ENCODE data around the gene RABGAP1L.
"Not testable (repeated sequence)": the region's sequence is repeated elsewhere in the genome, so short reads cannot be mapped to it uniquely, and the experiment has no call there.

The RABGAP1L gene

DNA sequence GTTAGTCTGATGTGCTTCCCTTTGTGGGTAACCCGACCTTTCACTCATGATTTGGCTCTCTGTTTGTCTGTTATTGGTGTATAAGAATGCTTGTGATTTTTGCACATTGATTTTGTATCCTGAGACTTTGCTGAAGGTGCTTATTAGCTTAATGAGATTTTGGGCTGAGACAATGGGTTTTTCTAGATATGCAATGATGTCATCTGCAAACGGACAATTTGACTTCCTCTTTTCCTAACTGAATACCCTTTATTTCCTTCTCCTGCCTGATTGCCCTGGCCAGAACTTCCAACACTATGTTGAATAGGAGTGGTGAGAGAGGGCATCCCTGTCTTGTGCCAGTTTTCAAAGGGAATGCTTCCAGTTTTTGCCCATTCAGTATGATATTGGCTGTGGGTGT, 490.3 kb downstream of the RABGAP1L start:
- DNase-seq (ENCODE audit: extremely low read depth in 1 of 2, low read depth in 1 of 2): not testable (repeated sequence)

DNA sequence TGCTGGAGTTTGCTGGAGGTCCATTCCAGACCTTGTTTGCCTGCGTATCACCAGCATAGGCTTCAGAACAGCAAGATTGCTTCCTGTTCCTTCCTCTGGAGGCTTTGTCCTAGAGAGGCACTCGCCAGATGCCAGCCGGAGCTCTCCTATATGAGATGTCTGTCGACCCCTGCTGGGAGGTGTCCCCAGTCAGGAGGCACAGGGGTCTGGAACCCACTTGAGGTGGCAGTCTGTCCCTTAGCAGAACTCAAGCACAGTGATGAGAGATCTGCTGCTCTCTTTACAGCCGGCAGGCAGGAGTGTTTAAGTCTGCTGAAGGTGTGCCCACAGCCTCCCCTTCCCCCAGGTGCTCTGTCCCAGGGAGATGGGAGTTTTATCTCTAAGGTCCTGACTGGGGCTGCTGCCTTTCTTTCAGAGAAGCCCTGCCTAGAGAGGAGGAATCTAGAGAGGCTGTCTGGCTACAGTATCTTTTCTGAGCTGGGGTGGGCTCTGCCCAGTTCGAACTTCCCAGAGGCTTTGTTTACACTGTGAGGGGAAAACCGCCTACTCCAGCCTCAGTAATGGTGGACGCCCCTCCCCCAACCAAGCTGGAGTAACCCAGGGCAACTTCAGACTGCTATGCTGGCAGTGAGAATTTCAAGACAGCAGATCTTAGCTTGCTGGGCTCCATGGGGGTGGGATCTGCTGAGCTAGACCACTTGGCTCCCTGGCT, 493.4 kb downstream of the RABGAP1L start:
- DNase-seq (ENCODE audit: extremely low read depth in 1 of 2, low read depth in 1 of 2): no peak

DNA sequence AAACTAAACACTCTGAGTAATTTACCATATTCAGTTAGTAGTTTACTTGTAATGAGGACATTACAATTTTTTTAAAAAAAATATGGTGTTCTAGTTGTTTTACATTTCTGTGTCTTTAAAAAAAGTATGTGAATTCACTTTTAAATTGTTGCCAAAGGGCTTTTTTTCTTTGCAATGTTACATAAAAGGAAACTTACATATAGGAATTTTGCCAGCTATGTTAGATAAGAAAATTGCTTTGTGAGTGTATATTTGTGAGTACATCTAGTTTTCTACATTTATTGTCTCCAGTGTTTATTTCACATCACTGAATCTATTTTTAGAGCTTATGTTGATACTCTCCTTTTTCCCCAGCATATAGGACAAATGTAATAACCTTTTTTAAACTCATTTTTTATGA, 495.2 kb downstream of the RABGAP1L start:
- no peak for DNase-seq (ENCODE audit: extremely low read depth in 1 of 2, low read depth in 1 of 2)

DNA sequence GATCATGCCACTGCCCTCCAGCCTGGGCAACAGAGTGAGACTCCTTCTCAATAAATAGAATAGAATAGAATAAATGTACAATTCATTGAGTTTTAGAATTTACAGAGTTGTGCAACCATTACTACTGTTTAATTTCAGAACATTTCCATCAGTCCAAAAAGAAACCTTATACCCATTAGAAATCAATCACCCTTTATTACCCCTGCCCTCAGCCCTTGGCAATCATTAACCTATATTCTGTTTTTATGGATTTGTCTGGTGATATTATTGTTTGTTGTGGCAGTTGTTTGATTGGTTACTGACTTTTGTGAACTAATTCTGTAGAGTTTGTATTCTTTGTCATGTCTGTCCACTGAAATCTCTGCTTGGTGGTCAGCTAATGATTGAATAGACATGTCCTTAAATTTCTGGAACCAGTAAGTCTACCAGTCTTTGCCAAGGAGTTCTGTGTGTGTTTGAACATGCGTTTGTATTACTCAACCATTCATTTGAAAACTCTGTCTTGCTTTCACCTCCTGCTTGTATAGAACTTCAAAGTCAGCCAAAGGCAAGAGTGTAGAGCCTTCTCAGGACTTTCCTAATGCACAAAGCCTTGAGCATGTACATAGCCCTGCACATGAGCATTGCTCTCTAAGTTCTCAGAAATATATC, 497.2 kb downstream of the RABGAP1L start:
- no peak for DNase-seq (ENCODE audit: extremely low read depth in 1 of 2, low read depth in 1 of 2)

DNA sequence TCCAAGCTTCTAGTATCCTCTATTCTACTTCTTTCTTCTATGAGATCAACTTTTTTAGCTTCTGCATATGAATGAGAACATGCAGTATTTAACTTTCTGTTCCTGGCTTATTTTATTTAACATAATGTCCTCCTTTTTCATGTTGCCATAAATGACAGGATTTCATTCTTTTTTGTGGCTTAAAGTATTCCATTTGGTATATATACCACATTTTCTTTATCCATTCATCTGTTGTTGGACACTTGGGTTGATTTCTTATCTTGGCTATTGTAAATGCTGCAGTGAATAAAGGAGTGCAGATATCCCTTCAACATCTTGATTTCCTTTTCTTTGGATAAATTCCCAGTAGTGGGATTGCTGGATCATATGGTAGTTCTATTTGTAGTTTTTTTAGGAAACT, 498.1 kb downstream of the RABGAP1L start:
- DNase-seq (ENCODE audit: extremely low read depth in 1 of 2, low read depth in 1 of 2): no peak

DNA sequence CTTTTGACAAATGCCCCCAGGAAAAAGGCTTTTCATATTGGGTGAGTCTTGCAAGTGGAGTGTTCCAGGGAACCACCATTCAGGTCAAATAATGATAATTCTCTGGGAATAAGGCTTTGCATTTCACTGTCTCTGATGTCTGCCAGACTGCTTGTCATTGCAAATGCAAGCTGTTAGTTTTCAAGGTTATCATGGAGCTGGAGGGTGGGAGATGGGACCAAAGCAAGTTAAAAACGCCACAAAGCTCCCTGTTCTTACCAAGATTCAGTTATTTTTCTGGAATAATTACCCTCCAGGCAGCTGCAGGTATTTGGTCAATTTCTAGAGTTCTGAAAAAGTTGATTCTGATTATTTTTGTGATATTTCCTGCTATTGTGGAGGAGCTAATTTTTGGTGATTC, 498.6 kb downstream of the RABGAP1L start:
- no peak for DNase-seq (ENCODE audit: extremely low read depth in 1 of 2, low read depth in 1 of 2)

DNA sequence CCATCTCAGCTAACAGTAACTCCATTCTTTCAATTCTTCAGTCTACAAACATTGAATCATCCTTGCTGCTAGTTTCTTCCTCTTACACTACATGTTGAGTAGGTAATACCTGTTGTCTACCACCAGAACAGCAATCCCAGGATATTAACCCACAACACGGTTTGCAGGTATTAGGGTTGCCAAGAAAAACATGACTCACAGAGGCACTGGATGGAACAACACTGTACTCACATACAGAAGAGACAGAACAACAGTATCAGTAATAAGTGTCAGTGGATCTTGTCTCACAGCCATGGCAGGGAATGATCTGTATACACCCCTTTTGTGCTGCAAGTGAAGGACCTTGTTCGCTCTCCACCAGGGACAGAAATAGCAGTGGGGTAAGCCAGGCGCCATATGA, 500.5 kb downstream of the RABGAP1L start:
- no peak for DNase-seq (ENCODE audit: extremely low read depth in 1 of 2, low read depth in 1 of 2)

DNA sequence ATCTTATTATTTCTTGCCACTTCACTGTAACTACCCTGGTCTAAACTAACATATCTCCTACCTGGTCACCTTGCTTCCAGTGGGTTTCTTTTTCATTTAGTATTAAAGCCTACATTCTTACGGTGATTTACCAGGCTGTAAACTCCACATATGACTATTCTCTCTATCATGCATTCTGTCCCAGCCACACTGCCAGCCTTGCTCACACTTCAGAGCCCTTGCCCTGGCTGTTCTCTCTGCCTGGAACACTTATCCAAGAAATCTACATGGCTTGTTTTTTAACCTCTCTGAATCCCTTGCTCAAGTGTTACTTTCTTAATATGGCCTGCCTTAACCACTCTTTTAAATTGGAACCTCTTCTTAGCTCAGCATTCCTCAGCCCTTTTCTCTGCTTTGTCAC, 501.2 kb downstream of the RABGAP1L start:
- DNase-seq (ENCODE audit: extremely low read depth in 1 of 2, low read depth in 1 of 2): no peak

DNA sequence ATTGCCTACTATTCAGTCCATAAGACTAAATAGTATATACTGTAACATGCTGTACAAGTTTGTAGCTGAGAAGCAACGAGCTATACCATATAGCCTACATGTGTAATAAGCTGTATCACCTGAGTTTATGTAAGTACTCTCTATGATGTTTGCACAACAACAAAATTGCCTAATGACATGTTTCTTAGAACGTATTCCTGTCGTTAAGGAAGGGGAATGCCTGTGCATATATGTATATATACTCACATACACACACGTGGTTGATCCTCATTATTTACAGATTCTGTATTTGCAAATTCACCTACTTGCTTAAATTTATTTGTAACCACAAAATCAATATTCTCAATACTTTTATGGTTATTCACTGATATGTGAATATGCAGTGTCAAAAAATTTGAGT, 504.0 kb downstream of the RABGAP1L start:
- DNase-seq (ENCODE audit: extremely low read depth in 1 of 2, low read depth in 1 of 2): no peak

DNA sequence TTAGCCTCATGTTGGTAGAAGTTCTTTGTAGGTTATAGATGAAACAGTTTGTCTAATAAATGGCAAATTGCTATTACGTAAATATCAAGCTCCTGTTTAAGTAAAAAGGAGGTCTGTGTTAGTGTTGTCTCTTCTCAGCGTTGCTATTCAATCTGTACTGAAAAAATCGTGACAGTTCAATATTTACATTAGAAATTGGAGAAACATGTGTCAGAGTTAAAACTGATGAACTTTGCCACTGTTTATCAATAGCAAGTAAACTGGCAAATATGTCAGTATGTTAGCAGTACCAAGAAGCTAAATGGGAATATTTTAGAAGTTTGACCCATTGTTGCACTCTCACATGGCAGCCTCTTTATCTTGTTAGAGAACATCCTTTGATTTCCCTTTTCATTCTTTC, 506.9 kb downstream of the RABGAP1L start:
- DNase-seq (ENCODE audit: extremely low read depth in 1 of 2, low read depth in 1 of 2): no peak

DNA sequence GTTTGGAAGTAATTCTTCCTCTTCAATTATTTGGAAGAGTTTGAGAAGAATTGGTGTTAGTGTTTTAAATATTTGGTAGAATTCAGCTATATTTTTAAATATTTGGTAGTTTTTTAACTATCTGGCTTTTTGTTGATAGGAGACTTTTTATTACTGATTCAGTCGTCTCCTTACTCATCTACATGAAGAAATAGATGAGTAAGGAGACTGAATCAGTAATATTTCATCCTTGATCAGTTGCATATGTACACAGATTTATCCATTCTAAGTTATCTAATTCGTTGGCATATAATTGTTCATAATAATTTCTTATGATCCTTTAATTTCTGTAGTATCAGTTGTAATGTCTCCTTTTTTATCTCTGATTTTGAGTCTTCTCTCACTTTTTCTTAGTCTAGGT, 512.5 kb downstream of the RABGAP1L start:
- DNase-seq (ENCODE audit: extremely low read depth in 1 of 2, low read depth in 1 of 2): no peak

DNA sequence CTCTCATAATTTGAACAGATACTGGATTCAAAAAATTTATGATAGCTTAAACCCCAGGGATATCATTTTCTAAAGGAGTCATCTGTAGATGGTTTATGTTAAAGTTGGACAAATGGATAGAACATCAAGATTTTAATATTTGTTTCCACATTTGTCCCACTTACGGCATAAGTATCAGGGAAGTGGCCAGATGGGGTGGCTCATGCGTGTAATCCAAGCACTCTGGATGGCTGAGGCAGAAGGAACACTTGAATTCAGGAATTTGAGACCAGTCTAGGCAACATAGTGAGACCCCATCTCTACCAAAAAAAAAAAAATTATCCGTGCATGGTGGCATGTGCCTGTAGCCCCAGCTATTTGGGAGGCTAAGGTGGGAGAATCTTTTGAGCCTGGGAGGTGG, 517.5 kb downstream of the RABGAP1L start:
- DNase-seq (ENCODE audit: extremely low read depth in 1 of 2, low read depth in 1 of 2): no peak

DNA sequence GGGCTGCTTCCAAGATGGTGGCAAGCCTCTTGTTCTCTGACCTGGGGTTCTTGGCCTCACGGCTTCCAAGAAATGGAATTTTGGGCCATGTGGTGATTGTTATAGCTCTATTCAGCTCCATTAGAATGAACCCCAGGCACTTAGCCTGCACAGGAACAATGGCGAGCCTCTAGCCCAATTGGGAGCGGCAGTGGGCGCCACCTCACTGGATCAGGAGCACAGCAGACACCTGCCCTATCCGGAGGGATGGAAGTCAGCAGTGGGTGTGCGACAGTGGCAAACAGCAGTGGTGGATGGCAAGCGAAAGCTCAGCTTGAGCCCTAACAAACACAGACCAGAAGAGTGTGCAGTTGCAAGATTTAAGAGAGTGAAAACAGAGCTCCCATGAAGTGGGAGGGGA, 519.3 kb downstream of the RABGAP1L start:
- no peak for DNase-seq (ENCODE audit: extremely low read depth in 1 of 2, low read depth in 1 of 2)

DNA sequence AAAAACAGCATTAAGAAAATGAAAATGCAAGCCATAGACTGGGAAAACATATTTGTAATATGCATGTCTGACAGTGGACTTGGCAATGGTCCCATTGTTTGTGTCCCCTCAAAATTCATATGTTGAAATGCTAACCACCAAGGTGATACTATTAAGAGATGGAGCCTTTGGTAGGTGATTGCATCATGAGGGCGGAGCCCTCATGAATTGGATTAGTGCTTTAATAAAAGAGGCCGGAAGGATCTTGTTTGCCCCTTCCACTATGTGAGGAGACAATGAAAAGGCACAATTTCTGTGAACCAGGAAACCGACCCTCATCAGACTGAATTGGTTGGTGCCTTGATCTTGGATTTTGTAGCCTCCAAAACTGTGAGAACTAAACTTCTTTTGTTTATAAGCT, 520.8 kb downstream of the RABGAP1L start:
- DNase-seq (ENCODE audit: extremely low read depth in 1 of 2, low read depth in 1 of 2): no peak

DNA sequence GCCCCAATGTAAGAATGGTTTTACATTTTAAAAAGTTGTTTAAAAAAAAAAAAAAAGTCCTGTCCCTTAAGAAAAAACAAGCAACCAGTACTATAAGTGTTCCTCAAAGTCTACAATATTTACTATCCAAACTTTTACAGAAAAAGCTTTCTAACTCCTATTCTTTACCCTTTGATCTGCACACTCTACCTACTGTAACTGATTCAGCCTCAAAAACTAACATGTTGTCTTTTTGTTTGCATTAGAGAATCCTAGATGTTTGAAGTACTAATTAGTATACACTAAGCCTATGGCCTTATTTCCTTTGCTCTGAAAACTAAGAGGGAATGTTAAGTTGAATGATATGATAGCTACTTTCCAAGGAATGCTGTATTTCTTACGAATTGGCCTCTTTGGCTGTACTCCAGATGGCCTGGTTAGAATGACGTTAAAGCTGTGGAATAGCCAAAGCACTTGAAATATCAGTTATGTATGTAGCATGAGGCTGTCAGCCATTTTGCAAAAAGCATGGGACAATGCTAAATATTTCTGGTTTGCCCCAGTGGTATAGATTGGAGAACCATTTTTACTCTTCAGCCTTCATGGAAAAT, 523.2 kb downstream of the RABGAP1L start:
- DNase-seq (ENCODE audit: extremely low read depth in 1 of 2, low read depth in 1 of 2): no peak

DNA sequence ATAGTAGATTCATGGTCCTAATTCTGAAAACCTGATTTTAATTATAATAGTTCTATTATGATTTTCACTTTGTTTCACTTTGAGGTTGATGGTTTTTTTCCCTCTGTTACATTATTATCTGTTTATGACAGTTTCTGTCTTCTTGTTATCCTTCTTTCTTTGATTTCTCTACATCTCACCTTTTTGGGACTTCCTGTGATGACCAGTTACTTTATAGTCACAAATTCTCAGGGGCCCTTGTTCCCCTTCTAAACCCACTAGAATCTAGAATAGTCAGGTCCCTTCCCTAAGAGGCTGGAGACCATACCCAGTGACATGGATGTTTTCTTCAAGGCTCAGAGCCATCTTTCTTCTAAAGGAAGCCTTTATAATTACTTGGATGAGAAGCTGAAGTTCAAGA, 526.9 kb downstream of the RABGAP1L start:
- no peak for DNase-seq (ENCODE audit: extremely low read depth in 1 of 2, low read depth in 1 of 2)

DNA sequence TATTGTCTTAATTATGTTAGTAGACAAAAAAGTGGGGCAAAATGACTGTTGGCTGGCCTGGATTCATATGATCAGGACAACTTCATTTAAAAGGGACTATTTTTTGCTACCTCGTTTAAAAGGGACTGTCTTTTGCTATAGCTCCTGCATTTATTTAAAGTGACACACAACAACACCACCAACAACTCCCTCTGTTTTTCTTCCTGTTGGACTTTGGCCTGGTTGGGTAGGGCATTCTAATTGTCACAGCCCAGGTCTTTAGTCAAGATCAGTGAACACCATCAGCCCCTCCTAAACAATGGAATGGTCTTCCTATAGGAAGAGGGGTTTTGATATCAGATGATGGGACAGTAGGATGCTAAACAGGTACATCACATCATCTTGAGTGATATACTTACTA, 530.2 kb downstream of the RABGAP1L start:
- no peak for DNase-seq (ENCODE audit: extremely low read depth in 1 of 2, low read depth in 1 of 2)

DNA sequence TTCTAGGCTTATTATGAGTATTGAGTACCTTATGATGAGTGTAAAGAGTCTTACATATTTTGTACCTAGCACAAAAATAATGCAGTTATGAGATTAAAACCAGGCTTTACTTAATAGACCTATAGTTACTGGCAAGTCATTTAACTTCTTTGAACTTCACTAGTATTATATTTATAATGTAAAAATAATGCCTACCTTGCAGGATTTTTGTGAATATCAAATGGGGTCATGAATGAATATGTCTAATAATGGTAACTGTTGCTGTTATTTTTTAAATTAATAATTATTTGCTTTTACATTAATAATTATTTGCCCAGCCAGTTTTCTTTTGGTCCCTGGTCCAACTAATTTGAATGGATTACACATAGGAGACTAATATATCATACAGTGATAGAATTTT, 530.9 kb downstream of the RABGAP1L start:
- no peak for DNase-seq (ENCODE audit: extremely low read depth in 1 of 2, low read depth in 1 of 2)

DNA sequence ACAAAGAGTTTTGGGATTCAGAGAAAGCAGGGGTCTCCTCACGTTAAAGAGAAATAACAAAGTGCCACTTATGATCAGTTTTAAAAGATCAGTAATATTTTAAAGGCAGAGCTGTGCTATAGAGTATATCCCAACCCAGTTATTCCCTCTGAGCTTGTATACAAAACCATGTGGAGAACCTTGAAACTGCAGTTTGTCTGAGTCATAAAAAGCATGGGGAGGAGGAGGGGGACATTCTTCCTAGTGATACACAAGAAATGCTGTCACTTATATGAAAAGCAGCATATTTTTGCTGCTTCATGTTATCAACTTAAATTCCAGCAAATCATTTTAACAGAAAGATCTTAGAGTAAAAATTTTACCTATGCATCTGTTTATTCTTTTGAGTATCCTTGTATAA, 533.0 kb downstream of the RABGAP1L start:
- DNase-seq (ENCODE audit: extremely low read depth in 1 of 2, low read depth in 1 of 2): no peak

DNA sequence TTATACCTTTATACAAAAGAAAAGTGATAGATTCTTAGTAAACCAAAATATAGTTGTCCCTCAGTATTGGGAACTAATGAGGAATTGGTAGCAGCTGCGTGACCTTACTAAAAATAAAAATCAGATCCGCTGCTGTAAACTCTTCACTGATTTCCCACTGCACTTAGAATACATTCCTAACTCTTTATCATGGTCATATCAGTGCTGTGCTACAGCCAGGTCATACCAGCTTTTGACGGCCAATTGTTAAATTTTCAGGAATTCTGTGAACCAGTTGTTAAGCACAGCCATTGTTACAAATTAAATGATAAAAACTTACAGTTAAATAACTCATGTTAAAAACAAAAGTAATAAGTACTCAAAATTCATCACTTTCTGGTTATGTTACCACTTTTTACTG, 533.8 kb downstream of the RABGAP1L start:
- no peak for DNase-seq (ENCODE audit: extremely low read depth in 1 of 2, low read depth in 1 of 2)

DNA sequence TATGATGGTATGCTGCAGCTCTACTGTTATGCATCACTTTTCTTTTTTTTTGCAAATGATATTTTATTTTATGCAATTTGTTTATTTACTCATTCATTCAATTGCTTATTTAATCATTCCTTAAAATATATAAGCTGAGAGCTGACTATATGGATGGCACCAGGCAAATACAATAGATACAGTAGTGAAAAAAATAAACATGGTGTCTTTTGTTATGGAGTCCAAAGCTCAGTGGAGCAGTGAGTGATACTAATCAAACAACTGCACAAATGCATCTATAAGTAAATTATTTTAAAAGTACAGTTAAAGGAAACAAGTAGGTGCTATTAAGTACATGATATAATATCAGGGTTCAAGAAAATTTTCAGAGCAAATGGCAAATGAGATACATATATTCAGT, 534.2 kb downstream of the RABGAP1L start:
- DNase-seq (ENCODE audit: extremely low read depth in 1 of 2, low read depth in 1 of 2): not testable (repeated sequence)

DNA sequence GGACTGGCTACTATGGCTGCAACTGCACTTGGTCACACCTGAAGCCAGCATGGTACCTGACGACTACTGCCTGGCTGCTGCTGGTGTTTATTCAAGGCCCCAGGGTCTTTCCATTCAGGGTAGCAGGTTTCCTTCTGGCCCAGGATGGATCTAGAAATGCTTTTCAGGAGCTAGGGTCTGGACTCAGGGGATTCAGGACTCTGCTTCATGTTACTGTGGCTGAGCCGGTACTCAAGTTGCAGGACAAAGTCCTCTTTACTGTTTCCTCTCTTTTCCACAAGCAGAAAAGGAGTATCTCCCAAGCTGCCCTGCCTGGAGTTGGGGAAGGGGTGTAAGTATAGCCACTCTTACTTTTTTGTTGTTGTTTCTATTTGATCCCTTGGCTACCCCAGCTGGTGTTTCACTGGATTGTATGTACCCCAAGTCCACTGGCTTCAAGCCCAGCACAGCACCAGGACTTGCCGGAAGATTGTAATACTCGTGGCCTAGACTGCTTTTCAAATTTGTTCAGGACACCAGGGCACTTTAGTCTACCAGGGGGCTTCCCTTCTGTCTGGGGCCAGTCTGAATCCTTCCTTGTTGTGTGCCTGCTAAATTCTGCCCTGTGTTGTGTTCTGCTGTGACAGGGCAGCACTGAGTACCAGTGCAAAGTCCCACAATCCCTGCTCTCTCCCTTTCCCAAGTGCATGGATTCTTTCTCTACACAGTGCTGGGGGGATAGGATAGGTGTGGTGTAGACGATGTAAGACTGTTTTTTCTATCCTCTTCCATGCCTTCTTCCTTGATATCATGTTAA, 536.9 kb downstream of the RABGAP1L start:
- DNase-seq (ENCODE audit: extremely low read depth in 1 of 2, low read depth in 1 of 2): no peak
